Right cardiac atrium (tissue), 5 donors: ENCODE data around the gene HBEGF. TPM values are rescaled to one million over a fixed set of nuclear protein-coding genes. Genes with fewer than 3 reads are reported as not detected.
A peak's percentile ranks its signal among the peaks of the same experiment; 100 is the strongest.

ENCODE experiments used
- ATAC-seq, 2 donors: fragments of 200-7000 bp; cut with Tn5 transposase; one replicate each; pipeline versions ENCODE4 v1.8.0 to v1.9.1; 2020; ENCODE audit warnings: moderate library complexity in 2 of 2, mild to moderate bottlenecking in 1 of 2
- DNase-seq, 3 donors: peaks; one replicate each; pipeline ENCODE4 v3.0.0-alpha.2; 2020
- H3K27ac ChIP-seq: one replicate; pipeline ENCODE4 v1.5.1; 2013; ENCODE audit warnings: mild to moderate bottlenecking, low read length, control low read depth, moderate library complexity
- H3K27me3 ChIP-seq: one replicate; pipeline ENCODE4 v1.6.1; 2013; ENCODE audit not compliant: control insufficient read depth, insufficient read depth
- H3K4me1 ChIP-seq: one replicate; pipeline ENCODE4 v1.6.1; 2013; ENCODE audit warnings: low read length; ENCODE audit not compliant: control insufficient read depth, insufficient read depth
- H3K4me3 ChIP-seq: one replicate; pipeline ENCODE4 v1.5.1; 2013; ENCODE audit warnings: low read length, control low read depth
- H3K9me3 ChIP-seq: one replicate; pipeline ENCODE4 v1.6.1; 2013; ENCODE audit warnings: low read length; ENCODE audit not compliant: control insufficient read depth
- WGBS: extraction: QIAGEN DNeasy Blood & Tissue Kit; methylation state at CpG from one replicate; pipeline ENCODE4 v1.1.7; 2013; 5-methylcytosine and 5-hydroxymethylcytosine counted together
- intact Hi-C, 4 donors: fragments of 100-400 bp; cut with DNase I; formaldehyde crosslinking; loops; one replicate each; pipeline versions ENCODE4 v1.11.0 to v1.14.0; 2022 to 2023
- polyA plus RNA-seq: library from polyadenylated mRNA; stranded (reverse); fragments of 200-250 nt; gene quantifications from one replicate; pipeline ENCODE4 v1.2.3, GENCODE V29; 2013
- total RNA-seq, 4 donors: library from RNA; stranded (reverse); fragmentation: NEBNext Ultra II Directional; extraction: Animal tissue kit (Norgen Biotek cat#: 25700); gene quantifications; one replicate each; pipeline ENCODE4 v1.2.1, GENCODE V29; 2021
- donor health status: healthy with polysubstance abuse.
- donor health status: DM: no; HTN: yes; CAD: no.
- donor health status: DM: no; HTN: no; CAD: no.
- donor health status: DM: no; HTN: yes; CAD: no; lungs with severe emphysema.
- donor health status: DM: yes; HTN: yes; CAD: no.

The HBEGF gene
- total and polyA plus RNA-seq, 5 donors: 17.6 to 31.0 (median 20.8) TPM

GRCh38 chr5:140292212-140293036, 54.0 kb downstream of the HBEGF start:
- H3K9me3 ChIP-seq: no peaks in the 10 kb centered on the region
- DNase-seq (no peak), ATAC-seq (peak in 1 of 2 donors; percentile 47)
- intact Hi-C loops: no loop called here
- H3K27me3 ChIP-seq: no peaks in the 10 kb centered on the region
- WGBS: 67% methylated on average over 1 of the region's 1 CpG
- H3K4me3 ChIP-seq: no peak overlapping the region
- peaks cover 5% of the 10 kb centered on the region for H3K4me1 ChIP-seq
- no peak overlapping the region for H3K27ac ChIP-seq

GRCh38 chr5:140287801-140288521, 58.4 kb downstream of the HBEGF start:
- no peak for DNase-seq
- ATAC-seq: no peak
- intact Hi-C loops: no loop called here
- no peak overlapping the region for H3K4me3 ChIP-seq
- no peaks in the 10 kb centered on the region for H3K9me3 ChIP-seq
- H3K4me1 ChIP-seq: peaks cover 9% of the 10 kb centered on the region
- 83% methylated on average over 7 of the region's 7 CpGs for WGBS
- H3K27me3 ChIP-seq: no peaks in the 10 kb centered on the region
- no peak overlapping the region for H3K27ac ChIP-seq

- intact Hi-C loops: no loop called here
- H3K27ac ChIP-seq: no peak overlapping the region
- H3K9me3 ChIP-seq: no peaks in the 10 kb centered on the region
- H3K4me3 ChIP-seq: no peak overlapping the region
- peaks cover 7% of the 10 kb centered on the region for H3K4me1 ChIP-seq
- DNase-seq (no peak), ATAC-seq (no peak)
- no peaks in the 10 kb centered on the region for H3K27me3 ChIP-seq
- 93% methylated on average over 5 of the region's 5 CpGs for WGBS
Measured at GRCh38 chr5:140286424-140286823, 60.0 kb downstream of the HBEGF start.

- H3K4me3 ChIP-seq: no peak overlapping the region
- no peaks in the 10 kb centered on the region for H3K9me3 ChIP-seq
- ATAC-seq (no peak), DNase-seq (no peak)
- no peak overlapping the region for H3K27ac ChIP-seq
- 67% methylated on average over 3 of the region's 3 CpGs for WGBS
- peaks cover 5% of the 10 kb centered on the region for H3K4me1 ChIP-seq
- no peaks in the 10 kb centered on the region for H3K27me3 ChIP-seq
- intact Hi-C loops: no loop called here
Measured at GRCh38 chr5:140284013-140284412, 62.4 kb downstream of the HBEGF start.

Other genes with a start within 250 kb of the HBEGF start
- gene PURA, start 232.5 kb downstream of the HBEGF start, total RNA-seq: 10 to 100 TPM; 25.7 to 37.1 (median 32.9) TPM
- 6.1 TPM for gene PURA, start 232.5 kb downstream of the HBEGF start, polyA plus RNA-seq
- gene IGIP, start 220.7 kb downstream of the HBEGF start, total RNA-seq: 10 to 100 TPM; 14.9 to 20.1 (median 16.9) TPM
- gene IGIP, start 220.7 kb downstream of the HBEGF start, polyA plus RNA-seq: 9.8 TPM
- 10 to 100 TPM; 47.8 to 58.3 (median 51.1) TPM for gene CYSTM1, start 171.4 kb downstream of the HBEGF start, total RNA-seq
- 77.4 TPM for gene CYSTM1, start 171.4 kb downstream of the HBEGF start, polyA plus RNA-seq
- gene PFDN1, start 43.5 kb downstream of the HBEGF start, total RNA-seq: 10 to 100 TPM; 57.6 to 71.9 (median 63.6) TPM
- gene PFDN1, start 43.5 kb downstream of the HBEGF start, polyA plus RNA-seq: 144 TPM
- under 1 TPM in 2 of 4 donors, not detected in 2; 0.25 to 0.26 TPM for gene SLC4A9, start 13.6 kb upstream of the HBEGF start, total RNA-seq
- gene SLC4A9, start 13.6 kb upstream of the HBEGF start, polyA plus RNA-seq: 0.05 TPM
- 10 to 100 TPM; 59.8 to 69.1 (median 62.4) TPM for gene ANKHD1, start 55.2 kb upstream of the HBEGF start, total RNA-seq
- gene ANKHD1, start 55.2 kb upstream of the HBEGF start, polyA plus RNA-seq: 36.1 TPM
- gene EIF4EBP3, start 201.1 kb upstream of the HBEGF start, total RNA-seq: 10 to 100 TPM; 11.2 to 24.0 (median 13.2) TPM
- 24.6 TPM for gene EIF4EBP3, start 201.1 kb upstream of the HBEGF start, polyA plus RNA-seq
- 10 to 100 TPM; 25.9 to 32.7 (median 28.2) TPM for gene SRA1, start 210.9 kb upstream of the HBEGF start, total RNA-seq
- 31.1 TPM for gene SRA1, start 210.9 kb upstream of the HBEGF start, polyA plus RNA-seq
- gene APBB3, start 218.0 kb upstream of the HBEGF start, total RNA-seq: 10 to 100 TPM; 13.2 to 19.2 (median 16.0) TPM
- gene APBB3, start 218.0 kb upstream of the HBEGF start, polyA plus RNA-seq: 16.7 TPM
- gene SLC35A4, start 218.2 kb upstream of the HBEGF start, total RNA-seq: 10 to 100 TPM; 58.2 to 77.3 (median 71.0) TPM
- 44.6 TPM for gene SLC35A4, start 218.2 kb upstream of the HBEGF start, polyA plus RNA-seq